SK-N-SH treated with all-trans-retinoic acid at 6 μM for 48 hours (cell line): ENCODE measurements around the gene DGKG.

ENCODE experiments used
- ARNTL ChIP-seq: fragments of 450-650 bp; formaldehyde crosslinking; IDR thresholded peaks from 2 replicates; pipeline ENCODE4 v1.5.0; 2020; ENCODE audit warnings: low read depth, mild to moderate bottlenecking, moderate library complexity, borderline replicate concordance
- RARB ChIP-seq: fragments of 250-450 bp; sonication (Bioruptor Pico); IDR thresholded peaks from 2 replicates; pipeline ENCODE4 v1.8.0; 2021; ENCODE audit warnings: mild to moderate bottlenecking, moderate library complexity
- TOX ChIP-seq: fragments of 250-450 bp; sonication (Bioruptor Pico); IDR thresholded peaks from 2 replicates; pipeline ENCODE4 v1.8.0; 2021; ENCODE audit warnings: mild to moderate bottlenecking, moderate library complexity, borderline replicate concordance
- ZNF565 ChIP-seq: fragments of 450-650 bp; formaldehyde crosslinking; conservative IDR thresholded peaks from 2 replicates; pipeline ENCODE4 v1.5.0; 2020; ENCODE audit warnings: low read depth, mild to moderate bottlenecking, moderate library complexity
- ZNF70 ChIP-seq: fragments of 450-650 bp; formaldehyde crosslinking; IDR thresholded peaks from 2 replicates; pipeline ENCODE4 v1.5.0; 2020; ENCODE audit warnings: mild to moderate bottlenecking, moderate library complexity

DNA sequence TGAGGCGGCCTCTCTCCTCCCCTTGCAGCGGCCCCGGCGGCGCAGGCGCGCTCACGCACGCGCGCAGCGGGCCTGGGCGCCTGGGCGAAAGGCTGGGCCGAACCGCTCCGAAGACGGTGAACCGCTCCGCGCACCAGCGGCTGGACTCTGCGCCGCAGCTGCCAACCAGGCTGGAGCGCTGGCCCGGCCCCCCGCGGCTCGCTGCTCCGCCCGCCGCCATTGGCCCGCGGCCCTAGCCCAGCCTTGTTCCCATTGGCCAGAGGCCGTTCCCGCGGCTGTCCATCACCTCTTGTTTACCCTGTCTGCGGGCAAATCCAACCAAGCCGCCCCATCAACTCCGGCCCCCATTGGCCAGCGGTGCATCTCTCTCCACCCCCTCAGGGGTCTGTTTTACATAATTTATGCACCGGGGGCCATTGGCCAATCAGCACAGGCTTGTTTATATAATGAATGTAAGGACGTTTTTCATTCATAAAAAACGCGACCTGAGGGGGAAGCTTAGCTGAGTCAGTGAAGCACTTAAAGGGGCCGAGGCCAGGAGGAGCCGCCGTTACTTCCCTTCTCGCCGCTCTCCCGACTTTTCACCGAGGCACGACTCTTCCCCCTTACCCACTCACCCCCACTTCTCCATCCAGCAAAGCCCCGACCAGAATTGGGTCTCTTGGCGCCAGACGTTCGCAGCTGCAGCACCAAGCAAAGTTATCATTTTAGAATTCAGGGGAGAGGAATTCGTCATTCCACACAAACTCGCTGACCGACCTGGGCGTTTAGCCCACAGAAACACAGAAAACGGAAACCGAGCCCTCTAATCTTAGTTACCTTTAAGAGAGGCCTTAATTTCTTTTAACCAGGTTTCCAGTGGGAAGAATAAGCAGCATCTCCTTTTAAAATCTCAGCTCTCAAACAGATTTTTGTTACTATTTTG, 252.8 kb downstream of the DGKG start, which contains the start of gene ETV5:
- no peak for TF ChIP-seq ARNTL
- TF ChIP-seq RARB (CRISPR knock-in tag), result no peak
- TF ChIP-seq TOX (CRISPR knock-in tag), result no peak
- no peak for TF ChIP-seq ZNF70 (CRISPR knock-in tag)
- no peak for TF ChIP-seq ZNF565 (CRISPR knock-in tag)
